HepG2 (cell line): ENCODE data around the gene HTR6.

Source experiments
- CBX1 ChIP-seq: IDR thresholded peaks from one replicate; pipeline ENCODE4 v1.6.1; 2016; ENCODE audit warnings: antibody characterized with exemption, low read depth
- HNRNPH1 ChIP-seq: fragments of 200-400 bp; formaldehyde crosslinking; optimal IDR thresholded peaks from 2 replicates; pipeline ENCODE3; 2017; ENCODE audit warnings: mild to moderate bottlenecking, low read depth, low read length
- SOX6 ChIP-seq, 2 experiments: fragments of 450-650 bp in 1 of 2; sonication (generic) in 1 of 2; formaldehyde crosslinking in 1 of 2; IDR thresholded peaks; 2 replicates each; pipeline versions ENCODE4 v1.4.0 to v1.6.1; 2017 to 2020; ENCODE audit warnings: antibody characterized with exemption in 1 of 2, mild to moderate bottlenecking in 1 of 2, missing genetic modification reagents in 1 of 2
- ZFP62 ChIP-seq: sonication (generic); formaldehyde crosslinking; IDR thresholded peaks from 2 replicates; pipeline ENCODE4 v1.4.0; 2020; ENCODE audit warnings: missing genetic modification reagents
- ZNF17 ChIP-seq: sonication (generic); formaldehyde crosslinking; IDR thresholded peaks from 2 replicates; pipeline ENCODE4 v1.5.0; 2020; ENCODE audit warnings: mild to moderate bottlenecking, missing genetic modification reagents
- TF ChIP-seq, protein P1 (sequence below): sonication (generic); formaldehyde crosslinking; IDR thresholded peaks from 2 replicates; pipeline ENCODE4 v1.4.0; 2020; ENCODE audit warnings: missing genetic modification reagents
- TF ChIP-seq, protein P2 (sequence below): sonication (generic); formaldehyde crosslinking; IDR thresholded peaks from 2 replicates; pipeline ENCODE4 v1.5.0; 2020; ENCODE audit warnings: mild to moderate bottlenecking, missing genetic modification reagents, moderate library complexity

DNA sequence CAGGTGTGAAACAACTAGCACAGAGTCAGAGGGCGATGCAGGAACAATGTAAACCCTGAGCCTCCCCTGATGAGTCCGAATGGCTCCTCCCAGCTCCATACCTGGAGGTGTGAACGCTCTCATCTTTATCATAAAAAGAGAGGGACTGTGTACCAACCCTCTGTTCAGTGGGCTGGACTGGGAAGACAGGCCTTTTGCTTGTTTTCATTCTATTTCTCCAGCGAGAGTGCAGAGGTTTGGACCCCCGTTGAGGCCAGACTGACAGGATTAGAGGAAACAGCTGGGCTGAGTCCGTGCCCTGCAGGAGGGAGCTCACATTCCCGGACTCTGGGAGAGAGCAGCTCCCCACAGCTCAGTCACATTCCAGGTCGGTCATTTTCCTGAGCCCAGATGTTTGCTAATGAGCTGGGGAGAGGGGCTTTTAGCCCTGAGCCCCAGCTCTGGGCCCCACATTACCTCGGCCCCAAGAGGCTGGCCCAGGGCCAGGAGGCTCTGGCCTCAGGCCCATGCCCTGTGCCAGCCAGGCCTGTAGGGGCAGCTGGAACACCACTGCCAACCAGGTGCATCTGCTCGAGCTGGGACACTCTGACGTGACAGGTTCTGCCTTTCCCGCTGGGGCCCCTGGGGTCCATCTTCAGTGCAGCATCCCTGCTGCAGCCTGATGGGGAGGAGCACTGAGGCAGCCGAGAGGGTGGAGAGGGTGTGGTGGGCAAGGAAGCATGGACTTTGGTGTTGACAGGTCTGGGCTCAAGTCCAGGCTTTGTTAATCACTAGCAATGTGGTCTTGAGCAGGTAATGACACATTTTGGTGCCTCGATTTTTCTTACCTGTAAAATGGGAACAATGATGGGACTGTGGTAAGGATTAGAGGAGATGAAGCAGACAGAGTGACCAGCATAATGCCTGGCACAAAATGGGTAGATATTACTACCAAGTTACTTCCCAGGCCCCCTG, 24.0 kb upstream of the HTR6 start:
- TF ChIP-seq, protein P1, sequence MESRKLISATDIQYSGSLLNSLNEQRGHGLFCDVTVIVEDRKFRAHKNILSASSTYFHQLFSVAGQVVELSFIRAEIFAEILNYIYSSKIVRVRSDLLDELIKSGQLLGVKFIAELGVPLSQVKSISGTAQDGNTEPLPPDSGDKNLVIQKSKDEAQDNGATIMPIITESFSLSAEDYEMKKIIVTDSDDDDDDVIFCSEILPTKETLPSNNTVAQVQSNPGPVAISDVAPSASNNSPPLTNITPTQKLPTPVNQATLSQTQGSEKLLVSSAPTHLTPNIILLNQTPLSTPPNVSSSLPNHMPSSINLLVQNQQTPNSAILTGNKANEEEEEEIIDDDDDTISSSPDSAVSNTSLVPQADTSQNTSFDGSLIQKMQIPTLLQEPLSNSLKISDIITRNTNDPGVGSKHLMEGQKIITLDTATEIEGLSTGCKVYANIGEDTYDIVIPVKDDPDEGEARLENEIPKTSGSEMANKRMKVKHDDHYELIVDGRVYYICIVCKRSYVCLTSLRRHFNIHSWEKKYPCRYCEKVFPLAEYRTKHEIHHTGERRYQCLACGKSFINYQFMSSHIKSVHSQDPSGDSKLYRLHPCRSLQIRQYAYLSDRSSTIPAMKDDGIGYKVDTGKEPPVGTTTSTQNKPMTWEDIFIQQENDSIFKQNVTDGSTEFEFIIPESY (CRISPR knock-in tag), result no peak
- TF ChIP-seq, protein P2, sequence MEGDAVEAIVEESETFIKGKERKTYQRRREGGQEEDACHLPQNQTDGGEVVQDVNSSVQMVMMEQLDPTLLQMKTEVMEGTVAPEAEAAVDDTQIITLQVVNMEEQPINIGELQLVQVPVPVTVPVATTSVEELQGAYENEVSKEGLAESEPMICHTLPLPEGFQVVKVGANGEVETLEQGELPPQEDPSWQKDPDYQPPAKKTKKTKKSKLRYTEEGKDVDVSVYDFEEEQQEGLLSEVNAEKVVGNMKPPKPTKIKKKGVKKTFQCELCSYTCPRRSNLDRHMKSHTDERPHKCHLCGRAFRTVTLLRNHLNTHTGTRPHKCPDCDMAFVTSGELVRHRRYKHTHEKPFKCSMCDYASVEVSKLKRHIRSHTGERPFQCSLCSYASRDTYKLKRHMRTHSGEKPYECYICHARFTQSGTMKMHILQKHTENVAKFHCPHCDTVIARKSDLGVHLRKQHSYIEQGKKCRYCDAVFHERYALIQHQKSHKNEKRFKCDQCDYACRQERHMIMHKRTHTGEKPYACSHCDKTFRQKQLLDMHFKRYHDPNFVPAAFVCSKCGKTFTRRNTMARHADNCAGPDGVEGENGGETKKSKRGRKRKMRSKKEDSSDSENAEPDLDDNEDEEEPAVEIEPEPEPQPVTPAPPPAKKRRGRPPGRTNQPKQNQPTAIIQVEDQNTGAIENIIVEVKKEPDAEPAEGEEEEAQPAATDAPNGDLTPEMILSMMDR, result no peak
- TF ChIP-seq SOX6 (IDR thresholded peaks at IDR 0.05) (no peak), SOX6 (CRISPR knock-in tag; IDR thresholded peaks at IDR 0.05) (no peak; the same call in 1 of the 2 replicates), CBX1 (no peak), HNRNPH1 (no peak), ZFP62 (CRISPR knock-in tag) (no peak), ZNF17 (CRISPR knock-in tag) (no peak)
